MM.1S (cell line): ENCODE measurements around the gene OXER1.
"Not testable (repeated sequence)": the region's sequence is repeated elsewhere in the genome, so short reads cannot be mapped to it uniquely, and the experiment has no call there.

Experiments
- DNase-seq: peaks from one replicate; pipeline ENCODE4 v3.0.0-alpha.2; 2015
- H2AFZ ChIP-seq: fragments of 300-600 bp; sonication (generic); 2 replicates; pipeline ENCODE4 v1.6.0; 2016; ENCODE audit warnings: antibody characterized with exemption, low read length
- H3F3A ChIP-seq: fragments of 300-600 bp; sonication (generic); 2 replicates; pipeline ENCODE4 v1.6.1; 2016; ENCODE audit warnings: mild to moderate bottlenecking, antibody characterized with exemption, low read length, moderate library complexity, mixed read lengths; ENCODE audit not compliant: insufficient read depth
- H3K27ac ChIP-seq: fragments of 300-600 bp; sonication (generic); 2 replicates; pipeline ENCODE4 v1.5.1; 2016; ENCODE audit warnings: mild to moderate bottlenecking, low read length
- H3K27me3 ChIP-seq: fragments of 300-600 bp; sonication (generic); replicated peaks from 2 replicates; pipeline ENCODE4 v1.6.0; 2016; ENCODE audit warnings: low read length; ENCODE audit not compliant: insufficient read depth
- H3K36me3 ChIP-seq: fragments of 300-600 bp; sonication (generic); replicated peaks from 2 replicates; pipeline ENCODE4 v1.6.1; 2016; ENCODE audit warnings: mild to moderate bottlenecking, low read length, mixed read lengths; ENCODE audit not compliant: insufficient read depth
- H3K4me1 ChIP-seq: fragments of 300-600 bp; sonication (generic); 2 replicates; pipeline ENCODE4 v1.6.1; 2016; ENCODE audit warnings: low read length, mixed read lengths
- H3K4me2 ChIP-seq: fragments of 300-600 bp; sonication (generic); 2 replicates; pipeline ENCODE4 v1.6.0; 2016; ENCODE audit warnings: low read depth, low read length
- H3K4me3 ChIP-seq: fragments of 300-600 bp; sonication (generic); 2 replicates; pipeline ENCODE4 v1.5.1; 2016; ENCODE audit warnings: low read length, mixed read lengths
- H3K79me2 ChIP-seq: fragments of 300-600 bp; sonication (generic); 2 replicates; pipeline ENCODE4 v1.6.1; 2016; ENCODE audit warnings: mixed run types, low read length, mixed read lengths
- H3K9ac ChIP-seq: fragments of 300-600 bp; sonication (generic); 2 replicates; pipeline ENCODE4 v1.6.1; 2016; ENCODE audit warnings: low read length, mixed read lengths
- H3K9me2 ChIP-seq: fragments of 300-600 bp; sonication (generic); replicated peaks from 2 replicates; pipeline ENCODE4 v1.6.1; 2016; ENCODE audit warnings: mild to moderate bottlenecking, low read length, mixed read lengths; ENCODE audit not compliant: insufficient read depth
- H3K9me3 ChIP-seq: fragments of 300-600 bp; sonication (generic); replicated peaks from 2 replicates; pipeline ENCODE4 v1.6.1; 2016; ENCODE audit warnings: mild to moderate bottlenecking, low read length, mixed read lengths; ENCODE audit not compliant: insufficient read depth
- H4K20me1 ChIP-seq: fragments of 300-600 bp; sonication (generic); 2 replicates; pipeline ENCODE4 v1.6.1; 2016; ENCODE audit warnings: mild to moderate bottlenecking, low read length, moderate library complexity, mixed read lengths; ENCODE audit not compliant: insufficient read depth
- EZH2 ChIP-seq: fragments of 300-600 bp; sonication (generic); optimal IDR thresholded peaks from 2 replicates; pipeline ENCODE3; 2017; ENCODE audit warnings: low read depth, mild to moderate bottlenecking, antibody characterized with exemption, low read length, mixed read lengths
- EZH2phosphoT487 ChIP-seq: fragments of 300-600 bp; sonication (generic); IDR thresholded peaks from 2 replicates; pipeline ENCODE4 v1.6.1; 2018; ENCODE audit warnings: antibody characterized with exemption, low read length
- TF ChIP-seq, protein P1 (sequence below): fragments of 300-600 bp; sonication (generic); IDR thresholded peaks from 2 replicates; pipeline ENCODE4 v1.5.1; 2016; ENCODE audit warnings: antibody characterized with exemption, low read length, mixed read lengths

Gene OXER1

DNA sequence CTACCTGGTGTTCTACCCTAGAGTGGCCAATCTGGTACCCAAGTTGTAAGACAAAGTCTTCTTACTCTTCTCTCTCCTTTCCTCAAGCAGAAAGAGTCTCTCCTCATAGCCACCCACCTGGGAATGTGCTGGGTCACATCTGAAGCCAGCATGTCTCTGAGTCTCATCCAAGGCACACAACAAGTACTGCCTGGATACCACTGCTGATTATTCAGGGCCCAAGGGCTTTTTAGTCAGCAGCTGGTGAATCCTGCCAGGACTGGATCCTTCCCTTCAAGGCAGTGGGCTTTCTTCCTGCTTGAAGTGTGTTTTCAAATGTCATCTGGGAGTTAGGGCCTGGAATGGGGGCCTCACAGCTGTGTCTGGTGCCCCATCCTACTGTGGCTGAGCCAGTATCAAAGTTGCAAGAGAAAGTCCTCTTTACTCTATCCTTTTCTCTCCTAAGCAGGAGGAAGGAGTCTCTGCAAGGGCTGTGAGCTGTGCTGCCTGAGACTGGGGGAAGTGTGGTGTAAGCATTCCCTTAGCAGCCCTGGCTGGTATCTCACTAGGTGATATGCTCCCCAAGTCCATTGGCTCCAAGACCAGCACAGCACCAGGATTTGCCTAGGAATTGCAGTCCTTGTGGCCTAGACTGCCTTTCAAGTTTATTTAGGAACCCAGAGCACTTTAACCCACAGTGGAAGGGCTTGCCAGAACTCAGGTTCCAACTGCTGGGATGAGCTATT lies 27.2 kb downstream of the OXER1 start:
- no peak for DNase-seq
- H2AFZ ChIP-seq = no peak overlapping the region
- no peak overlapping the region for H3K4me2 ChIP-seq
- no peak overlapping the region for H3K9ac ChIP-seq
- H3K79me2 ChIP-seq = no peaks in the 10 kb centered on the region
- no peaks in the 10 kb centered on the region for H3K27me3 ChIP-seq
- no peak for TF ChIP-seq EZH2phosphoT487
- TF ChIP-seq EZH2 = no peak
- TF ChIP-seq, protein P1, sequence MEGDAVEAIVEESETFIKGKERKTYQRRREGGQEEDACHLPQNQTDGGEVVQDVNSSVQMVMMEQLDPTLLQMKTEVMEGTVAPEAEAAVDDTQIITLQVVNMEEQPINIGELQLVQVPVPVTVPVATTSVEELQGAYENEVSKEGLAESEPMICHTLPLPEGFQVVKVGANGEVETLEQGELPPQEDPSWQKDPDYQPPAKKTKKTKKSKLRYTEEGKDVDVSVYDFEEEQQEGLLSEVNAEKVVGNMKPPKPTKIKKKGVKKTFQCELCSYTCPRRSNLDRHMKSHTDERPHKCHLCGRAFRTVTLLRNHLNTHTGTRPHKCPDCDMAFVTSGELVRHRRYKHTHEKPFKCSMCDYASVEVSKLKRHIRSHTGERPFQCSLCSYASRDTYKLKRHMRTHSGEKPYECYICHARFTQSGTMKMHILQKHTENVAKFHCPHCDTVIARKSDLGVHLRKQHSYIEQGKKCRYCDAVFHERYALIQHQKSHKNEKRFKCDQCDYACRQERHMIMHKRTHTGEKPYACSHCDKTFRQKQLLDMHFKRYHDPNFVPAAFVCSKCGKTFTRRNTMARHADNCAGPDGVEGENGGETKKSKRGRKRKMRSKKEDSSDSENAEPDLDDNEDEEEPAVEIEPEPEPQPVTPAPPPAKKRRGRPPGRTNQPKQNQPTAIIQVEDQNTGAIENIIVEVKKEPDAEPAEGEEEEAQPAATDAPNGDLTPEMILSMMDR = no peak
- H3K36me3 ChIP-seq = no peaks in the 10 kb centered on the region
- H3K4me3 ChIP-seq = no peak overlapping the region
- no peaks in the 10 kb centered on the region for H3F3A ChIP-seq
- H3K4me1 ChIP-seq = no peaks in the 10 kb centered on the region
- H3K27ac ChIP-seq = no peak overlapping the region
- H3K9me2 ChIP-seq = no peaks in the 10 kb centered on the region; the same call in 1 of the 2 replicates
- no peaks in the 10 kb centered on the region for H3K9me3 ChIP-seq
- no peaks in the 10 kb centered on the region for H4K20me1 ChIP-seq

DNA sequence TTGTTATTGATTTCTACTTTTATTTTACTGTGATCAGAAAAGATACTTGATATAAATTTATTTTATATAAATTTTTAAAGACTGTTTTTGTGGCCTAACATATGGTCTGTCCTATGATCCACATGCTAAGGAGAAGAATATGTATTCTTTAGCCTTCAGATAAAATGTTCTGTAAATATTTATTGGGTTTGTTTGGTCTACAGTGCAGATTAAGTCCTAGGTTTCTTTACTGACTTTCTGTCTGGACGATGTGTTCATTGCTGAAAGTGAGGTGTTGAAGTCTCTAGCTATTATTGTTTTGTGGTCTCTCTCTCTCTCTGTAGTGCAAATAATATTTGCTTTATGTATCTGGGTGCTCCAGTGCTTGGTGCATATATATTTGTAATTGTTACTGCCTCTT lies 30.1 kb downstream of the OXER1 start:
- H3K4me1 ChIP-seq = no peaks in the 10 kb centered on the region
- H3K9ac ChIP-seq = no peak overlapping the region
- DNase-seq = no peak
- no peaks in the 10 kb centered on the region for H3K36me3 ChIP-seq
- no peaks in the 10 kb centered on the region for H3K27me3 ChIP-seq
- no peaks in the 10 kb centered on the region for H3K79me2 ChIP-seq
- TF ChIP-seq EZH2 (no peak), EZH2phosphoT487 (no peak)
- TF ChIP-seq, protein P1 = no peak
- H3K9me2 ChIP-seq = no peaks in the 10 kb centered on the region
- H2AFZ ChIP-seq = no peak overlapping the region
- no peaks in the 10 kb centered on the region for H3F3A ChIP-seq
- H4K20me1 ChIP-seq = no peaks in the 10 kb centered on the region
- no peak overlapping the region for H3K4me3 ChIP-seq
- H3K4me2 ChIP-seq = no peak overlapping the region
- no peaks in the 10 kb centered on the region for H3K9me3 ChIP-seq
- no peak overlapping the region for H3K27ac ChIP-seq

DNA sequence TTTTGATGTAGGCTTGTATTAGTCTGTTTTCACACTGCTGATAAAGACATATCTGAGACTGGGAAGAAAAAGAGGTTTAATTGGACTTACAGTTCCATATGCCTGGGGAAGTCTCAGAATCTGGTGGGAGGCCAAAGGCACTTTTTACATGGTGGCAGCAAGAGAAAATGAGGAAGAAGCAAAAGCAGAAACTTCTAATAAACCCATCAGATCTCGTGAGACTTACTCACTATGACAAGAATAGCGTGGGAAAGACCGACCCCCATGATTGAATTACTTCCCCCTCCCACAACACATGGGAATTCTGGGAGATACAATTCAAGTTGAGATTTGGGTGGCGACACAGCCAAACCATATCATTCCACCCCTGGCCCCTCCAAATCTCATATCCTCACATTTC lies 32.6 kb downstream of the OXER1 start:
- not testable (repeated sequence) for DNase-seq, H3K9me3 ChIP-seq

DNA sequence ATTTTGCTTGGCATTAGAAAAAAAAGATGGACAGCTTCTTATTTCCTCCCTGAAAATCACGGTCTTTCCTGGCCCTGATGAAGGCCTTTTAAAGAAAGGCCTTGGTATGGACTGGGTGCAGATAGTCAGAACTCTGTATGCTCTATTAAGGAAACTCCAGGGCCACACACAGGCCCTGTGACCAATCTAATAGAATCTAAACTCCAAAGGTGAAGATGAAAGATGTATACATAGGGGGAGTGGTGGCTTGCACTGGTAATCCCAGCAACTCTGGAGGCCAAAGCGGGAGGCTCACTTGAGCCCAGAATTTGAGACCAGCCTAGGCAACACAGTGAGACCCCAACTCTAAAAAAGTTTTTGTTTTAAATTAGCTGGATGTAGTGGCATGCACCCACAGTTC lies 37.3 kb downstream of the OXER1 start:
- DNase-seq = no peak
- Histone ChIP-seq H3F3A (no peaks in the 10 kb centered on the region), H4K20me1 (no peaks in the 10 kb centered on the region), H3K36me3 (no peaks in the 10 kb centered on the region), H3K4me1 (no peaks in the 10 kb centered on the region), H3K79me2 (no peaks in the 10 kb centered on the region), H3K4me2 (no peak overlapping the region), H2AFZ (no peak overlapping the region), H3K9ac (no peak overlapping the region), H3K27ac (no peak overlapping the region), H3K9me2 (no peaks in the 10 kb centered on the region), H3K9me3 (no peaks in the 10 kb centered on the region), H3K4me3 (no peak overlapping the region), H3K27me3 (no peaks in the 10 kb centered on the region)
- TF ChIP-seq, protein P1 = no peak
- no peak for TF ChIP-seq EZH2
- TF ChIP-seq EZH2phosphoT487 = no peak

More for the DNA sequence above, 32.6 kb downstream of the OXER1 start:
- not testable (repeated sequence) for H3K27ac ChIP-seq, H3K36me3 ChIP-seq, H3K9me2 ChIP-seq, H3K4me3 ChIP-seq, H3F3A ChIP-seq, H3K4me2 ChIP-seq, H2AFZ ChIP-seq, H3K4me1 ChIP-seq, H3K79me2 ChIP-seq, H3K27me3 ChIP-seq, H4K20me1 ChIP-seq, H3K9ac ChIP-seq
